Stimulated activated naive CD8-positive, alpha-beta T cell treated with anti-CD3 and anti-CD28 coated beads, Interleukin-15, amount 100 ng/mL, for 72 hours (primary cell): ENCODE data around the gene ECSIT.

ENCODE experiments used
- ATAC-seq: fragments of 150-1000 bp; cut with Tn5 transposase; 2 replicates; pipeline ENCODE4 v1.10.0; 2021; ENCODE audit warnings: mild to moderate bottlenecking, moderate library complexity
- DNase-seq, 2 donors: peaks; one replicate each; pipeline ENCODE4 v3.0.0; 2021 to 2022
- H3K27ac Mint-ChIP-seq, 2 donors: one replicate each; pipeline ENCODE4 v1.8.0; 2022; ENCODE audit warnings: mild to moderate bottlenecking in 2 of 2, mixed read lengths in 2 of 2, moderate library complexity in 2 of 2
- H3K27me3 Mint-ChIP-seq: one replicate; pipeline ENCODE4 v1.8.0; 2022; ENCODE audit warnings: mixed read lengths
- H3K4me1 Mint-ChIP-seq: one replicate; pipeline ENCODE4 v1.8.0; 2022; ENCODE audit warnings: mild to moderate bottlenecking, mixed read lengths
- H3K4me3 Mint-ChIP-seq, 2 donors: one replicate each; pipeline ENCODE4 v1.8.0; 2022; ENCODE audit warnings: mild to moderate bottlenecking in 2 of 2, mixed read lengths in 2 of 2, moderate library complexity in 1 of 2
- H3K9me3 Mint-ChIP-seq, 2 donors: one replicate each; pipeline ENCODE4 v1.8.0; 2022; ENCODE audit warnings: mixed read lengths in 2 of 2

Gene ECSIT

GRCh38 chr19:11495885-11496284 lies 33.0 kb downstream of the ECSIT start:
- Mint-ChIP-seq H3K27ac (no peak overlapping the region), H3K4me3 (no peak overlapping the region), H3K27me3 (no peaks in the 10 kb centered on the region), H3K9me3 (no peaks in the 10 kb centered on the region), H3K4me1 (peaks cover 7% of the 10 kb centered on the region)
- no peak for ATAC-seq
- DNase-seq = no peak

DNA sequence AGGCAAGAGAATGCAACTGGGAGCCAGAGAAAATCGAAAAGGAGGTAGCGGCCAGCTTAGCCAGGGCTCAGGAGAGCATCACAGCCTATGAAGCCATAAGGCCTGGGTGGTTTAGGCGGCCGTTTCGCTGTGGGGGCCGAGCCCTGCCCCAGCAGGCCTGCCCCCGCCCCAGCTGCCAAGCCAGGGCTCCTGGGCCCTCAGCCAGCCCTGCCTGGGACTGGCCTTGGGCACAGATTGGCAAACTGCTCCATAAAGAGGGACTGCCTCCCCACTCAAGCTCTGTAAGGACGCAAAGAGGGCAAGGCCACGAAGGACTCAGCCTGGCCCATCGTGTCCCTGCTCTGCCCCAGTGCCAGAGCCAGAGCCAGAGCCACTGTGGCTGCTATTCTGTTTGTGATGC lies 33.5 kb downstream of the ECSIT start:
- H3K4me1 Mint-ChIP-seq = peaks cover 7% of the 10 kb centered on the region

GRCh38 chr19:11494634-11495285 lies 34.2 kb downstream of the ECSIT start:
- H3K4me3 Mint-ChIP-seq = no peak overlapping the region
- ATAC-seq (no peak), DNase-seq (no peak)
- peak overlapping the region in 1 of 2 donors; percentile 67 for H3K27ac Mint-ChIP-seq
- no peaks in the 10 kb centered on the region for H3K27me3 Mint-ChIP-seq
- H3K4me1 Mint-ChIP-seq = peaks cover under 1% of the 10 kb centered on the region
- H3K9me3 Mint-ChIP-seq = no peaks in the 10 kb centered on the region

More for the DNA sequence above, 33.5 kb downstream of the ECSIT start:
- Mint-ChIP-seq H3K4me3 (no peak overlapping the region), H3K27ac (no peak overlapping the region), H3K27me3 (no peaks in the 10 kb centered on the region), H3K9me3 (no peaks in the 10 kb centered on the region)
- ATAC-seq (no peak), DNase-seq (no peak)

DNA sequence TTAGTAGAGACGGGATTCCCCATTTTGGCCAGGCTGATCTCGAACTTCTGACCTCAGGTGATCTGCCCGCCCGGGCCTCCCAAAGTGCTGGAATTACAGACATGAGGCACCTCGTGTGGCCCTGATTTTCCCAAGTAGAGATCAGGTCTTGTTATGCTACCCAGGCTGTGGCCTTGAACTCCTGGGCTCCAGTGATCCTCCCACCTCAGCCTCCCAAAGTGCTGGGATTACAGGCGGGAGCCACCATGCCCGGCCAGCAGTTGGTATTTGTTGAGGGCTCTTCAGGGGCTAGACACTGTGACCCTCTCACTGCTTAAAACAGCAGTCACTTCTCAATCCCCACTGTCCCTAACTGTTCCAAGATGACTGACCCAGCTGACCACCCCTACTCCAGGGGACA lies 39.6 kb downstream of the ECSIT start:
- H3K9me3 Mint-ChIP-seq = no peaks in the 10 kb centered on the region
- no peak overlapping the region for H3K27ac Mint-ChIP-seq
- no peak overlapping the region for H3K4me3 Mint-ChIP-seq
- no peak for DNase-seq
- no peaks in the 10 kb centered on the region for H3K27me3 Mint-ChIP-seq
- no peaks in the 10 kb centered on the region for H3K4me1 Mint-ChIP-seq
- no peak for ATAC-seq

DNA sequence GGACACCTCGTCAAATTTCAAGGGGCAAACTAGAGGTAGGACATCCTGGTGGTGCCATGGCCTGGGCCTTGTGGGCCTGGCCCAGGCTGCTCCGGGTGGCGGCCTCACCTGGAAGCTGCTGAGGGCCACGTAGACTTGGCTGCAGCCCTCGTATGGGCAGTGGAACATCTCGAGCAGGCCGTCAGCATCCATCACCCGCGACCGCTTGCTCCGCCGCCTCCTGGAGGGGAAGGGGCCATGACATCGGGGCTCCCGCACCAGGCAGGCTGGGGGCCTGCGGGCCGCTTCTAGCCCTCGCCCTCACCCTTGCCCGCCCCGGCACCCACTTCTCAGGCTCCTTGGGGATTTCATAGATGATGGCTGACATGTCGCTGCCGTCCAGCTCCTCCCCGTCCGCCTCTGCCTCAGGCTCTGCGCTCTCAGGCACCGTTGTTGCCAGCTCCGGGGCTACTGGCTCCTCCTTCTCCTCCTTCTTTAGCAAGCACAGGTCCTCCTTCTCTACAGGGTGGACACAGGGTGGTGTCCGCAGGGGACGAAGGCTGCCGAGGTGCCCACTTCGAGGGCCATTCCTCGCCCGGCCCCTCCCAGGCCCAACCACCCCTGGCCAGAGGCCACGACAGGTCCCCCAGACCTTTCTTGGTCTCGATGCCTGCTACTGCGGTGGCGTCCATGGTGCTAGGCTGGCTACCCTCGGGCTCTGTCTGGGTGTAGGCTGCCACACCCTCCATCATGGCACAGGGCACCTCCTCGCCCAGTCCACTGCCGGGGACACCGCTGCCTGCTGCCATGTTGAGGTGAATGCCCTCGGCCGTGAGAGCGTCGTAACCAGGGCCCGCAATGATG lies 42.1 kb downstream of the ECSIT start:
- H3K9me3 Mint-ChIP-seq = no peaks in the 10 kb centered on the region
- no peak for ATAC-seq
- H3K27me3 Mint-ChIP-seq = peaks cover 12% of the 10 kb centered on the region

GRCh38 chr19:11485245-11485837 lies 43.6 kb downstream of the ECSIT start:
- Mint-ChIP-seq H3K27ac (no peak overlapping the region), H3K4me1 (peaks cover 24% of the 10 kb centered on the region), H3K4me3 (no peak overlapping the region), H3K9me3 (no peaks in the 10 kb centered on the region), H3K27me3 (peaks cover 28% of the 10 kb centered on the region)
- DNase-seq (no peak), ATAC-seq (no peak)

More for the DNA sequence above, 42.1 kb downstream of the ECSIT start:
- no peak for DNase-seq
- peaks cover 14% of the 10 kb centered on the region for H3K4me1 Mint-ChIP-seq
- no peak overlapping the region for H3K4me3 Mint-ChIP-seq
- H3K27ac Mint-ChIP-seq = no peak overlapping the region

- H3K4me1 Mint-ChIP-seq = peaks cover 29% of the 10 kb centered on the region
- H3K4me3 Mint-ChIP-seq = peak overlapping the region; percentile 77 to 89
- H3K27ac Mint-ChIP-seq = no peak overlapping the region
- H3K27me3 Mint-ChIP-seq = peaks cover 42% of the 10 kb centered on the region
- DNase-seq (no peak), ATAC-seq (no peak)
- no peaks in the 10 kb centered on the region for H3K9me3 Mint-ChIP-seq
Observed at GRCh38 chr19:11483366-11484111, 45.4 kb downstream of the ECSIT start.

- Mint-ChIP-seq H3K27ac (peak overlapping the region; percentile 93 to 94), H3K4me1 (peaks cover 29% of the 10 kb centered on the region), H3K27me3 (peaks cover 51% of the 10 kb centered on the region), H3K4me3 (peak overlapping the region; percentile 77 to 89), H3K9me3 (no peaks in the 10 kb centered on the region)
- ATAC-seq (peak; percentile 80), DNase-seq (peak; percentile 90 to 93)
Observed at GRCh38 chr19:11482384-11483050, 46.4 kb downstream of the ECSIT start.

GRCh38 chr19:11481534-11482383 lies 47.2 kb downstream of the ECSIT start:
- peaks cover 54% of the 10 kb centered on the region for H3K27me3 Mint-ChIP-seq
- H3K27ac Mint-ChIP-seq = peak overlapping the region; percentile 93 to 94

DNA sequence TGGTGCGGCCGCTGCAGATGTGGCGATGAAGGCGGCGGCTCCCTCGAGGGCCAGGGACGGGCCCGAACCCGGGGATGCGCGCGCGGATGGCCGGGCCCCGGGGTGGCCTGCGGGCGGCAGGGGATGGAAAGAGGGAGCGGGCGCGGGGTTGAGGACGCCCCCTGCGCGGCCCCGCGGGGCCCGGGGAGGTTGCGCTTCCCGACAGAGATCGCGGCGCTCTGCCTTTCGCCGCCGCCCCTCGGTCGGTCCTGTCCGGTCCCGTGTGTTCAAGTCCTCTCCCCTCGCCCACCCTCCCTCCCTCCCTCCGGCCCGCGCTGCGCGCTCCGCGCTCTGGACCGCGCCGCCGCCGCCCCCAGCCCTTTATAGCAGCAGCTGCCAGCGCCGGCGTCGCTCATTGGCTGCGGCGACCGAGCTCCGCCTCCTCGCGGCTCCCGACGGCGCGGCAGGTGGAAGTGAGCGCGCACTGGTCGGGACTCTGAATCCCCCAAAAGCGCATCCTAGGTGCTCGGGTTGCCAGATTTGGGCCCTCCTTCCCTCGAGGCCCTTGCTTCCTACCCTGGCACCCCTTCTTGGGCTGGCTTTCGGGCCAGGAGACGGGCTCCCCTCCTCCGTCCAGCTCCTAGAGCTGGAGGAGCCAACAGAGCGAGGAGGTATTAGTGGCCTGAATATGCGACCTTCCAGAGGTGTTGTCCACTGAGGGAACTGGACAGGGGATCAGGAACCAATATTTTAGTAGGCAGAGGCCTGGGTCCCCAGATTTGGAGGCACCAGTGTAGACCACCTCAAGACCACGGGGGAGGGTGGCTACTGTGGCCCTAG lies 48.0 kb downstream of the ECSIT start, which contains the start of gene ELAVL3:
Gene ELAVL3 (minus strand): TSS at position 332 of the 819 bp plus-strand sequence. CDS start 438 bp downstream, outside the sequence.
- Mint-ChIP-seq H3K4me3 (peak within 1 kb of the TSS; percentile 77 to 89), H3K27me3 (peaks cover 59% of the 10 kb centered on the region), H3K27ac (peak within 1 kb of the TSS in 1 of 2 donors; percentile 19), H3K4me1 (peaks cover 29% of the 10 kb centered on the region), H3K9me3 (no peaks in the 10 kb centered on the region)
- no peak for ATAC-seq
- DNase-seq = no peak

More at GRCh38 chr19:11481534-11482383, 47.2 kb downstream of the ECSIT start:
- Mint-ChIP-seq H3K4me3 (peak overlapping the region; percentile 77 to 89), H3K4me1 (peaks cover 29% of the 10 kb centered on the region), H3K9me3 (no peaks in the 10 kb centered on the region)
- ATAC-seq = peak; percentile 90
- DNase-seq = peak; percentile 89 to 93

GRCh38 chr19:11479898-11480714 lies 48.8 kb downstream of the ECSIT start:
- Mint-ChIP-seq H3K27ac (no peak overlapping the region), H3K27me3 (peaks cover 62% of the 10 kb centered on the region), H3K4me1 (peaks cover 29% of the 10 kb centered on the region), H3K9me3 (no peaks in the 10 kb centered on the region), H3K4me3 (no peak overlapping the region)
- ATAC-seq (no peak), DNase-seq (no peak)

- peak in 1 of 2 donors; percentile 27 for DNase-seq
- Mint-ChIP-seq H3K27ac (no peak overlapping the region), H3K4me1 (peaks cover 29% of the 10 kb centered on the region), H3K4me3 (peak overlapping the region; percentile 3 to 65), H3K9me3 (no peaks in the 10 kb centered on the region), H3K27me3 (peaks cover 62% of the 10 kb centered on the region)
- ATAC-seq = no peak
Observed at GRCh38 chr19:11479090-11479897, 49.6 kb downstream of the ECSIT start.
